PC-9 (cell line): ENCODE data around the gene MAML3. TPM values are rescaled to one million over a fixed set of nuclear protein-coding genes. Genes with fewer than 3 reads are reported as not detected.

Experiments used
- BruUV-seq: library from RNA; stranded (reverse); fragments of 400-500 nt; replicated peaks from 2 replicates; lab custom pipeline; 2021; lab: Mats Ljungman, UMichigan
- CTCF ChIA-PET: fragments of 300-600 bp; sonication (Branson Sonifier 250); formaldehyde crosslinking; loops from one replicate; lab custom pipeline; 2022; ENCODE audit warnings: antibody characterized with exemption; lab: Charles Lee
- POLR2A ChIA-PET: fragments of 300-600 bp; sonication (Branson Sonifier 250); formaldehyde crosslinking; loops from one replicate; lab custom pipeline; 2022; ENCODE audit warnings: antibody characterized with exemption; ENCODE audit not compliant: unreplicated experiment; lab: Charles Lee
- DNase-seq, 2 experiments: peaks; one replicate each; pipeline versions ENCODE4 v3.0.0 to v3.0.0-alpha.2; 2015 to 2022; ENCODE audit warnings: mixed read lengths in 1 of 2
- H2AFZ ChIP-seq: fragments of 200-600 bp; sonication (generic); 2 replicates; pipeline ENCODE4 v1.8.1; 2017; ENCODE audit warnings: antibody characterized with exemption
- H3F3A ChIP-seq: fragments of 200-600 bp; sonication (generic); 2 replicates; pipeline ENCODE4 v1.8.1; 2017; ENCODE audit warnings: antibody characterized with exemption, mild to moderate bottlenecking, low read depth; ENCODE audit not compliant: insufficient read depth
- H3K27ac ChIP-seq: fragments of 200-600 bp; sonication (generic); 2 replicates; pipeline ENCODE4 v1.6.1; 2016; ENCODE audit warnings: mixed run types
- H3K27me3 ChIP-seq: fragments of 200-600 bp; sonication (generic); 2 replicates; pipeline ENCODE4 v1.6.1; 2016; ENCODE audit warnings: low read depth, mixed run types; ENCODE audit not compliant: insufficient read depth
- H3K36me3 ChIP-seq: fragments of 200-600 bp; sonication (generic); 2 replicates; pipeline ENCODE4 v1.6.1; 2016; ENCODE audit warnings: low read depth, mixed run types
- H3K4me1 ChIP-seq: fragments of 200-600 bp; sonication (generic); replicated peaks from 2 replicates; pipeline ENCODE4 v1.6.1; 2016; ENCODE audit warnings: mixed run types; ENCODE audit not compliant: insufficient read depth
- H3K4me2 ChIP-seq: fragments of 200-600 bp; sonication (generic); 2 replicates; pipeline ENCODE4 v1.6.1; 2017; ENCODE audit warnings: mixed run types
- H3K4me3 ChIP-seq: fragments of 200-600 bp; sonication (generic); 2 replicates; pipeline ENCODE4 v1.6.1; 2016; ENCODE audit warnings: mixed run types
- H3K79me2 ChIP-seq: fragments of 200-600 bp; sonication (generic); 2 replicates; pipeline ENCODE4 v1.6.1; 2017; ENCODE audit warnings: low read depth, mixed run types
- H3K9me2 ChIP-seq: fragments of 200-600 bp; sonication (generic); 2 replicates; pipeline ENCODE4 v1.8.1; 2017; ENCODE audit warnings: mild to moderate bottlenecking; ENCODE audit not compliant: insufficient read depth
- H3K9me3 ChIP-seq: fragments of 200-600 bp; sonication (generic); 2 replicates; pipeline ENCODE4 v1.8.1; 2016; ENCODE audit warnings: low read depth; ENCODE audit not compliant: insufficient read depth
- H4K20me1 ChIP-seq: fragments of 200-600 bp; sonication (generic); 2 replicates; pipeline ENCODE4 v1.8.1; 2017; ENCODE audit not compliant: insufficient read depth
- EZH2 ChIP-seq: fragments of 200-600 bp; sonication (generic); IDR thresholded peaks from 2 replicates; pipeline ENCODE4 v1.8.0; 2017; ENCODE audit warnings: antibody characterized with exemption, low read depth
- intact Hi-C: fragments of 100-400 bp; cut with micrococcal nuclease; formaldehyde crosslinking; loops from one replicate; pipeline ENCODE4 v1.10.0; 2022; ENCODE audit not compliant: unreplicated experiment
- total RNA-seq: library from RNA; stranded (reverse); gene quantifications from 2 replicates; pipeline ENCODE4 v1.2.3, GENCODE V29; 2021
- TF ChIP-seq, protein P1 (sequence below): fragments of 200-600 bp; sonication (generic); conservative IDR thresholded peaks from 2 replicates; pipeline ENCODE4 v1.6.1; 2017; ENCODE audit warnings: mixed run types, antibody characterized with exemption, mild to moderate bottlenecking, moderate library complexity

The MAML3 gene
- total RNA-seq, 1 experiment from 2014 or later = 15.2 TPM

DNA sequence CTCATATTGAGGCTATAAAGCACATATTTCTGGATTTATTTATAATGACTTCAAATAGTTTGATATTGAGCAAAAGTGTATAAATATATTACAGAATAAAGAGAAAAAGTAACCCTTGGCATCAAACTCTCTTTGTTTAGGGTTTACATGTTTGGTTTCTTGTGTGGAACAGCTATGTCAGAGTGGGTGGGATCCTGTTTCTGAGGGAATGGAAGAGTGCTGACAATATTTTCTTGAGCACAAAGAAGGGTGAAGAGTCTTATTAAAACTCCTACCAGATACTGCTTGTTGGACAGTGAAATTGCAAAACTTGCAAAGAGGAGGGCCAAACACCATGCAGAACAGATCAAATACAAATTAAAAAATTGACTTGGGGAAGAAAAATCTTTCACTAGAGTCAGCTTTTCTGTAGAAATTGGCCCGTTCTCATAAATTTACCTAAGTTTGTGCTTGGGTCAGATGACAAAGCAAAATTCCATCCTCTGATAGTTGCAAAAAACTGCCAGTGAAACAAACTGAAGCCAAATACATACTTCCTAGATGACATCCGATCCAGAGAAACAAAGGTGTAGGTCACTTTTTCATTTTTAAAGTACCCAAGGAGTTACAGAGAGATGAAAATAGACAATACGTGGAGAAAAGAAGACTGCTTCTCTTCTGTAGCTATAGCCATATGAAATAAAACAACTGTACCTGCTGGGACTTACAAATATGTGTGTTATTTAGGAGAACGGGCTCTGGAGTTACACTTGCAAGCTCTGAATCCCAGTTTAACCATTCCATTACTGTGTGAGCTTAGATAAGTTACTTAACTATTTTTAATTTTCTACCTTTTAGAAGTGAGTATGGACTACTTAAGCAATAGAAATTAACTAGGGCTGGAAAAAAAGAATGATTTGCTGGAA lies 133.3 kb downstream of the MAML3 start:
- peaks cover 11% of the 10 kb centered on the region for H3K9me3 ChIP-seq
- peak overlapping the region; percentile 93 for H3K27ac ChIP-seq
- peaks cover 24% of the 10 kb centered on the region for H3F3A ChIP-seq
- no peaks in the 10 kb centered on the region for H3K27me3 ChIP-seq
- H3K36me3 ChIP-seq = peaks cover 4% of the 10 kb centered on the region; the same call in 1 of the 2 replicates
- H3K4me1 ChIP-seq = peaks cover 50% of the 10 kb centered on the region
- H3K79me2 ChIP-seq = peaks cover 48% of the 10 kb centered on the region
- DNase-seq = peak in 1 of 2 experiments; percentile 67
- H3K4me2 ChIP-seq = peak overlapping the region; percentile 60
- intact Hi-C loops = loop anchor here (1.0 to 2.0 kb wide), 3 partner anchors 17 to 130 kb away; no protein-coding TSS in a partner anchor
- TSS peak; percentile 61 for BruUV-seq
- H4K20me1 ChIP-seq = no peaks in the 10 kb centered on the region
- peak overlapping the region; percentile 29; the same call in 1 of the 2 replicates for H3K4me3 ChIP-seq
- ChIA-PET POLR2A (interaction anchor here (0.6 kb wide), 3 partner anchors 10 to 364 kb away, joined by 3 to 6 read pairs (median 4); no protein-coding TSS in a partner anchor), CTCF (no interaction called here)
- no peak overlapping the region for H2AFZ ChIP-seq
- H3K9me2 ChIP-seq = no peaks in the 10 kb centered on the region
- TF ChIP-seq EZH2 = no peak
- TF ChIP-seq, protein P1, sequence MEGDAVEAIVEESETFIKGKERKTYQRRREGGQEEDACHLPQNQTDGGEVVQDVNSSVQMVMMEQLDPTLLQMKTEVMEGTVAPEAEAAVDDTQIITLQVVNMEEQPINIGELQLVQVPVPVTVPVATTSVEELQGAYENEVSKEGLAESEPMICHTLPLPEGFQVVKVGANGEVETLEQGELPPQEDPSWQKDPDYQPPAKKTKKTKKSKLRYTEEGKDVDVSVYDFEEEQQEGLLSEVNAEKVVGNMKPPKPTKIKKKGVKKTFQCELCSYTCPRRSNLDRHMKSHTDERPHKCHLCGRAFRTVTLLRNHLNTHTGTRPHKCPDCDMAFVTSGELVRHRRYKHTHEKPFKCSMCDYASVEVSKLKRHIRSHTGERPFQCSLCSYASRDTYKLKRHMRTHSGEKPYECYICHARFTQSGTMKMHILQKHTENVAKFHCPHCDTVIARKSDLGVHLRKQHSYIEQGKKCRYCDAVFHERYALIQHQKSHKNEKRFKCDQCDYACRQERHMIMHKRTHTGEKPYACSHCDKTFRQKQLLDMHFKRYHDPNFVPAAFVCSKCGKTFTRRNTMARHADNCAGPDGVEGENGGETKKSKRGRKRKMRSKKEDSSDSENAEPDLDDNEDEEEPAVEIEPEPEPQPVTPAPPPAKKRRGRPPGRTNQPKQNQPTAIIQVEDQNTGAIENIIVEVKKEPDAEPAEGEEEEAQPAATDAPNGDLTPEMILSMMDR = no peak

DNA sequence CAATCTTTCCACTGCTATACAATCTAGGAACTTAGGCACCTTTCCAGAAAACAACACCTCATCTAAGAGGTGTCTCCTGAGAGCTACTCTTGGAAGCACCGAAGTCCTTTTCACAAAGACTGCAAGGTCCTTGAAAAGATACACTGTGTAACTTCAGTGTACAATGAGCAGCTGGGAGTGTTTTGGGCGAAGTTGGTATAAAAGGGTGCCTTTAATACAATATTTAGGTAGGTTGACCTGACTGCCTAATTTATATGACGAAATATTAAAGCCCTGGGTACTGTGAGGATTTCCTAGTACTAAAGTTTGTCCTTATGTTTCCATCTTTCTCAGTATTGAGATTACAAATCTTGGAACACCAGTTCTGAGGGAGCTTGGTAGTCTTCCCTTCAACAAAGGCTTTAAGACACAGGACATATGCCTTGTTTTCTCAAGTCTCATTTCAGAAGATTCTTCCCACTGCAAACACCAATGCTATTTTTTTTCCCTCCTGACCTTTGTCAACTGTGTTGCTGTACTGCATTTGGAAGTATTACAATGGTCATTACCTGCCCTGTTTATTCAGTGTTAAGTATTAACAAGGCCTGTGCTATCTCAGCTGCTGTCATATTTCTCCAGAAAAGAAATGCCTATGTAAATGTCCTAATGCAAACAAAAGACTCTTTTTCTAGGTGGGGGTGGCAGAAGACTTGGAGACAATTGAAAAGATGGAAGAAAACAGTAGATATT lies 134.2 kb downstream of the MAML3 start:
- CTCF ChIA-PET = interaction anchor here (0.8 kb wide), 1 partner anchor 233 kb away, joined by 3 read pairs; no protein-coding TSS in a partner anchor
- POLR2A ChIA-PET = interaction anchor here (0.6 to 0.9 kb wide), 5 partner anchors 12 to 719 kb away, joined by 3 to 9 read pairs (median 6); partner anchors contain the start of gene NAA15
- intact Hi-C loops = loop anchor here (1.0 to 10.0 kb wide), 4 partner anchors 18 to 835 kb away; no protein-coding TSS in a partner anchor
- Histone ChIP-seq H2AFZ (no peak overlapping the region), H3K27ac (peak overlapping the region; percentile 93), H3K4me2 (peak overlapping the region; percentile 60), H3K9me3 (peaks cover 17% of the 10 kb centered on the region), H3K27me3 (no peaks in the 10 kb centered on the region), H3K79me2 (peaks cover 52% of the 10 kb centered on the region), H4K20me1 (no peaks in the 10 kb centered on the region), H3F3A (peaks cover 24% of the 10 kb centered on the region), H3K4me3 (no peak overlapping the region), H3K9me2 (no peaks in the 10 kb centered on the region), H3K36me3 (peaks cover 4% of the 10 kb centered on the region; the same call in 1 of the 2 replicates), H3K4me1 (peaks cover 50% of the 10 kb centered on the region)
- DNase-seq = peak in 1 of 2 experiments; percentile 48
- TF ChIP-seq, protein P1 = no peak
- TF ChIP-seq EZH2 = no peak
- BruUV-seq = no TSS peak
